Transverse colon (tissue), 4 donors: ENCODE results near the gene SREBF1. TPM values are rescaled to one million over a fixed set of nuclear protein-coding genes. Genes with fewer than 3 reads are reported as not detected.

Source experiments
- DNase-seq: peaks from one replicate; pipeline ENCODE4 v3.0.0-alpha.2; 2019
- H3K27ac ChIP-seq, 4 donors: fragments of 200-600 bp; sonication (generic); 2 replicates each; pipeline ENCODE4 v1.5.1; 2016 to 2018; ENCODE audit warnings: inconsistent platforms in 4 of 4
- H3K27me3 ChIP-seq: fragments of 200-600 bp; sonication (generic); 2 replicates; pipeline ENCODE4 v1.5.1; 2017; ENCODE audit warnings: inconsistent platforms
- H3K36me3 ChIP-seq, 4 donors: fragments of 200-600 bp; sonication (generic); 2 replicates each; pipeline ENCODE4 v1.5.1; 2017 to 2019; ENCODE audit warnings: inconsistent platforms in 4 of 4
- H3K4me1 ChIP-seq, 4 donors: fragments of 200-600 bp; sonication (generic); 2 replicates each; pipeline ENCODE4 v1.5.1; 2017 to 2020; ENCODE audit warnings: inconsistent platforms in 4 of 4
- H3K4me3 ChIP-seq, 4 donors: fragments of 200-600 bp; sonication (generic); 1 replicate in 1 of 4; 2 replicates in 3 of 4; pipeline versions ENCODE4 v1.5.1 to v1.6.1; 2017 to 2019; ENCODE audit warnings: inconsistent platforms in 4 of 4
- H3K9me3 ChIP-seq, 2 donors: fragments of 200-600 bp; sonication (generic); 2 replicates each; pipeline ENCODE4 v1.5.1; 2017 to 2019; ENCODE audit warnings: inconsistent platforms in 2 of 2
- EP300 ChIP-seq: sonication (generic); formaldehyde crosslinking; IDR thresholded peaks from one replicate; pipeline ENCODE4 v1.6.1; 2017; ENCODE audit warnings: antibody characterized with exemption, low read depth
- POLR2A ChIP-seq: fragments of 450-650 bp; IDR thresholded peaks from one replicate; pipeline ENCODE4 v1.6.1; 2016; ENCODE audit warnings: antibody characterized with exemption, mild to moderate bottlenecking, moderate library complexity
- POLR2AphosphoS5 ChIP-seq, 3 donors: sonication (generic); formaldehyde crosslinking; IDR thresholded peaks; one replicate each; pipeline ENCODE4 v1.6.1; 2016; ENCODE audit warnings: antibody characterized with exemption in 3 of 3
- WGBS, 2 donors: methylation state at CpG; one replicate each; pipeline ENCODE4 v1.1.5; 2018; ENCODE audit warnings: low coverage in 1 of 2; 5-methylcytosine and 5-hydroxymethylcytosine counted together
- in situ Hi-C, 4 donors: fragments of 200-750 bp; cut with MboI; loops; one replicate each; pipeline versions ENCODE4 v1.15.0 to v1.15.1; 2017; ENCODE audit warnings: low sequenced_read_pairs in 3 of 4, low pct_ligation_motif_present in 1 of 4, low pct_unique_long_range_greater_than_20kb in 1 of 4
- intact Hi-C: fragments of 100-400 bp; cut with DNase I; formaldehyde crosslinking; loops from one replicate; pipeline ENCODE4 v1.15.1; 2023; ENCODE audit warnings: low total_unique reads
- total RNA-seq, 4 donors: library from RNA; depleted of rRNA; stranded (reverse); fragments of >200 nt; gene quantifications; one replicate each; pipeline ENCODE4 v1.1.0, GENCODE V29; 2016
- TF ChIP-seq, protein P1 (sequence below), 5 experiments: fragments of 200-600 bp in 3 of 5; fragments of 450-650 bp in 2 of 5; sonication (generic) in 3 of 5; IDR thresholded peaks; 1 replicate in 2 of 5; 2 replicates in 3 of 5; pipeline ENCODE4 v1.5.1; 2016 to 2017; ENCODE audit warnings: antibody characterized with exemption in 5 of 5, inconsistent platforms in 3 of 5, mild to moderate bottlenecking in 2 of 5, moderate library complexity in 1 of 5

SREBF1 gene
- total RNA-seq, 4 donors from 2014 or later = 45.7 to 206 (median 148) TPM

- Histone ChIP-seq H3K27ac (peak overlapping the region; percentile 72 to 93 (median 79)), H3K9me3 (no peaks in the 10 kb centered on the region), H3K4me3 (peak overlapping the region; percentile 41 to 56 (median 50)), H3K36me3 (no peaks in the 10 kb centered on the region), H3K4me1 (peaks cover 18 to 62% (median 50%) of the 10 kb centered on the region in 4 donors), H3K27me3 (peaks cover 14% of the 10 kb centered on the region)
- intact Hi-C loops = loop anchor here (5.0 kb wide), 1 partner anchor 101 kb away; the partner anchor contains the start of gene RAI1
- in situ Hi-C loops = loop anchor here in 2 of 4 donors (25.0 kb wide), 1 partner anchor 96 kb away; the partner anchor contains the start of gene RAI1 (in 2 of the 2)
- TF ChIP-seq POLR2A (no peak), POLR2AphosphoS5 (IDR thresholded peaks at IDR 0.05) (no peak)
- TF ChIP-seq, protein P1, sequence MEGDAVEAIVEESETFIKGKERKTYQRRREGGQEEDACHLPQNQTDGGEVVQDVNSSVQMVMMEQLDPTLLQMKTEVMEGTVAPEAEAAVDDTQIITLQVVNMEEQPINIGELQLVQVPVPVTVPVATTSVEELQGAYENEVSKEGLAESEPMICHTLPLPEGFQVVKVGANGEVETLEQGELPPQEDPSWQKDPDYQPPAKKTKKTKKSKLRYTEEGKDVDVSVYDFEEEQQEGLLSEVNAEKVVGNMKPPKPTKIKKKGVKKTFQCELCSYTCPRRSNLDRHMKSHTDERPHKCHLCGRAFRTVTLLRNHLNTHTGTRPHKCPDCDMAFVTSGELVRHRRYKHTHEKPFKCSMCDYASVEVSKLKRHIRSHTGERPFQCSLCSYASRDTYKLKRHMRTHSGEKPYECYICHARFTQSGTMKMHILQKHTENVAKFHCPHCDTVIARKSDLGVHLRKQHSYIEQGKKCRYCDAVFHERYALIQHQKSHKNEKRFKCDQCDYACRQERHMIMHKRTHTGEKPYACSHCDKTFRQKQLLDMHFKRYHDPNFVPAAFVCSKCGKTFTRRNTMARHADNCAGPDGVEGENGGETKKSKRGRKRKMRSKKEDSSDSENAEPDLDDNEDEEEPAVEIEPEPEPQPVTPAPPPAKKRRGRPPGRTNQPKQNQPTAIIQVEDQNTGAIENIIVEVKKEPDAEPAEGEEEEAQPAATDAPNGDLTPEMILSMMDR (IDR thresholded peaks at IDR 0.05) = peak in 3 of 5 experiments; percentile 1 to 19 (median 11)
- peak; percentile 60 for DNase-seq
- WGBS, 2 donors = 1% methylated on average over 52 of the region's 75 CpGs; no CpG with 5 or more reads in 1 of the 2 donors
Measured at GRCh38 chr17:17783116-17783824, 53.5 kb downstream of the SREBF1 start.

GRCh38 chr17:17782523-17783115, 54.2 kb downstream of the SREBF1 start:
- H3K27me3 ChIP-seq = peaks cover 14% of the 10 kb centered on the region
- H3K4me3 ChIP-seq = peak overlapping the region; percentile 41 to 56 (median 50)
- DNase-seq = no peak
- no peaks in the 10 kb centered on the region for H3K36me3 ChIP-seq
- intact Hi-C loops (loop anchor here (5.0 kb wide), 1 partner anchor 100 kb away; the partner anchor contains the start of gene RAI1), in situ Hi-C loops (loop anchor here in 2 of 4 donors (25.0 kb wide), 1 partner anchor 95 kb away; the partner anchor contains the start of gene RAI1 (in 2 of the 2))
- H3K4me1 ChIP-seq = peaks cover 21 to 68% (median 56%) of the 10 kb centered on the region in 4 donors
- no peaks in the 10 kb centered on the region for H3K9me3 ChIP-seq
- peak overlapping the region; percentile 72 to 93 (median 79) for H3K27ac ChIP-seq
- WGBS, 2 donors = 1% methylated on average over 10 of the region's 57 CpGs; no CpG with 5 or more reads in 1 of the 2 donors
- no peak for TF ChIP-seq POLR2A
- TF ChIP-seq EP300 = no peak
- no peak for TF ChIP-seq POLR2AphosphoS5 (IDR thresholded peaks at IDR 0.05)
- TF ChIP-seq, protein P1 (IDR thresholded peaks at IDR 0.05) = no peak

- Histone ChIP-seq H3K4me1 (peaks cover 21 to 71% (median 59%) of the 10 kb centered on the region in 4 donors), H3K9me3 (no peaks in the 10 kb centered on the region), H3K4me3 (peak overlapping the region; percentile 41 to 56 (median 50)), H3K27ac (peak overlapping the region; percentile 72 to 93 (median 79)), H3K27me3 (peaks cover 14% of the 10 kb centered on the region), H3K36me3 (no peaks in the 10 kb centered on the region)
- in situ Hi-C loops = loop anchor here in 2 of 4 donors (25.0 kb wide), 1 partner anchor 95 kb away; the partner anchor contains the start of gene RAI1 (in 2 of the 2)
- TF ChIP-seq POLR2AphosphoS5 (IDR thresholded peaks at IDR 0.05) = peak in 1 of 3 donors; percentile 20
- TF ChIP-seq, protein P1 (IDR thresholded peaks at IDR 0.05) = no peak
- peak; percentile 65 for DNase-seq
- WGBS, 2 donors = 4% methylated on average over 53 of the region's 88 CpGs; no CpG with 5 or more reads in 1 of the 2 donors
- intact Hi-C loops = loop anchor here (5.0 kb wide), 1 partner anchor 100 kb away; the partner anchor contains the start of gene RAI1
Measured at GRCh38 chr17:17781591-17782496, 54.9 kb downstream of the SREBF1 start.
